Adrenal gland (tissue), 5 donors: ENCODE measurements around the gene IL6R.

Experiments
- CTCF ChIP-seq, 6 experiments: fragments of 450-650 bp in 4 of 6; fragments of 200-600 bp in 2 of 6; sonication (generic) in 1 of 6; IDR thresholded peaks; 1 replicate in 5 of 6; 2 replicates in 1 of 6; pipeline versions ENCODE4 v1.5.1 to v1.8.0; 2016 to 2021; ENCODE audit warnings: antibody characterized with exemption in 6 of 6, mild to moderate bottlenecking in 2 of 6, moderate library complexity in 1 of 6
- POLR2A ChIP-seq, 2 donors: fragments of 450-650 bp; IDR thresholded peaks; one replicate each; pipeline ENCODE4 v1.6.1; 2017; ENCODE audit warnings: antibody characterized with exemption in 2 of 2, mild to moderate bottlenecking in 2 of 2, moderate library complexity in 1 of 2
- donor health status: DM: no; HTN: no; CAD: no.

GRCh38 chr1:154446292-154446691 lies 41.1 kb downstream of the IL6R start:
- TF ChIP-seq CTCF (IDR thresholded peaks at IDR 0.05) (no peak), POLR2A (IDR thresholded peaks at IDR 0.05) (no peak)
